ENCODE measurements around the gene LHX2.

LHX2 gene

DNA sequence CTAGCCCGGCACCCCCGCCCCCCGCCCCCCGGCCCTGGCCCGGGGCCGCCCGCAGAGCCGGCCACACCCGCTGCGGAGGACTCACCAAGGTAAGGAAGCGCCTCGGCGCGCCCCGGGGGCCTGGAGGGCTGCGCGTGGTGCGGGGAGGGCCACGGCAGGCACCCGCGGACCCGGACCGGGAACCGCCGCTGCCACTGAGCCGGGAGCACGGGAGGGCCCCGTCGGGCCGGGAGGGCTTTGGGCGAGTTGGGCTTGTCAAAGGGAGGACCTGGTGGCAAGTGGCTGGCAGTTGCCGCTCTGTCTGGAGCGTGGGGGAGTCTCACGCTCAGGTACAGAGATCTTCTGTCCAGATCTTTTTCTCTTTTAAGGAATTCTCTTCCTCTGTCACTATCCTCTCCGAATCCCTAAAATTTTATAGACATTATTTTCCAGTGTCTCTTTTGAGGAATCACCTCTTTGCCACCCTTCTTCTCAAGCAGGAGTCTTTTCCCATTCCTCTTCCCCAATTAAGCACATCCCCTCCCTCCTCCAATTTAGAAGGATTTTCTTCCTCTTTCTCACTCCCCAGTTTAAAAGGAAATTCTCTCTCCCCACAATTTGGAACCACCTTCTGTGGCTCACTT, 11.3 kb upstream of the LHX2 start:
- no peak for DNase-seq

DNA sequence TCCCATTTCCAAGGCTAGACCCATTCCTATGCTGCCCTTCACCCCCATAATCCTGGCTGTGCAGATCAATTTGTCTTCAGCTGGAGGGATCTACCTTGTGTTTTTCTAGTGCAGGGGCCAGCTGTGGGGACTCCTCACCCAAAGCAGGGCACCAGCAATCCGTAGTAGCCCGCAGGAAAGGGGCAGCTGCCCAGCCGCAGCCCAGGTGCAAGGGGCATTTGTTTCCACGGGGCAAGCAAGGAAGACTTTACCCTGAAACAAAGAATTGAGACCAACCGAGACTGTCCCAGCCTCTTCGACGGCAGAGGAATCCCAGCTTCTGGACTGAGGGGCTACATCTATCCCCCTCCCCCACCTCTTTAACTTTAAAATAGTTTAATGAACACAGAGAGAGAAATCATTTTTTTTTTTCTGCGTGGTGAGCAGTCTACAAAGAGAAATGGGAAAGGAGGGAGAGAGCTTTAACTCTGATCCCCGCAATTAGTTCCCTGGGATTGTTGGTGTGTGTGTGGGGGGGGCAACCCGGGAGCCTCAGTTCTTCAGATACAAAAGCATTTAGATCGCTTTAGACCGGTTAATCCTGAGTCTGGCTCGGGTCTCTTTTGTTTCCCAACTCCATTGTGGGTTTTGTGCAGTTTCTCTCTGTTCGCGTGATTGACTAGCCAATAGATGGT, 10.6 kb upstream of the LHX2 start:
- no peak for DNase-seq

DNA sequence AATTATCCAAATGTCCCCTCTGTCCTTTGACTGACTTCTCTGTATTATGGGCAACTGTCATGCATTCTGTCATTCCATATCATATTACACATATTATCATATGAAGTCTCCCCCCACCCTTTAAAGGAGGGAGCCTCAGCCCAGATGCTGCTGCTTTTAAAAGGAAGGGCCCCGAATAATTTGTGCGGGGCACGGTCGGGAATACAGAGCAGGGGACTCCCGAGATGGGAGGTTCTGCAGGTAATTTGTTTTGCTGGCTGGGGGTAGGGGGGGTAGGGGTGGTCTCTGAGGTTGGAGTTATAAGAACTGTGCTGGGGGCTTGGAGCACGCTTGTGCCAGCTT, 10.1 kb upstream of the LHX2 start:
- no peak for DNase-seq

DNA sequence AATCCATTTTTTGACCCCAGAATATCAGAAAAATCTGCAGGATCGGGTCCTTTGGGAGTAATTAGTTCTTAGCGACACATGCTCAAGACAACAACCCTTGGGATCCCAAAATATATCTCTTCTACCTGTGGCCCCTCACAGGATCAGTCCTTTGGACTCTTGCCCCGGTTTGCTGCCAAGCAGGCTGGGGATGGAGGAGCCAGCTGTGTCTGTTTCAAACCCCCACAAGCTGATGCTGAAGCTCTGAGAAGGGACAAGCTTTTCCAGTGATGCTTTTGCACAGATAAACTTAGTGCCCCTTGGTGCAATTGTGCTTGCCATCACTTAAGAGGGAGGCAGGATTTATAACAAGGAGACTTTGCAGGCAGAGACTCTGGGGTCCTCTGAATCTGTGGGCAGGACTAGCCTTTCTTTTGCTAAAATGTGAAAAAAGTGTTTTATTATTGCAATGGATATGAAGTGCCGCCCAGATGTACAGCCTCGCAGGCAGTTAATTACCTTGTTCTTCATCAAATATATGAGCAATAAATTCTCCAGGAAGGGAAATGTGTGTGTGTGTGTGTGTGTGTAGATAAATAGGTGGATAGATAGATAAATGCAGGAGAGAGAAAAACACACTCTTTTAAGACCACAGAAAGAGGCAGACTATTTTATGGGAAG, 9.6 kb upstream of the LHX2 start:
- no peak for DNase-seq

DNA sequence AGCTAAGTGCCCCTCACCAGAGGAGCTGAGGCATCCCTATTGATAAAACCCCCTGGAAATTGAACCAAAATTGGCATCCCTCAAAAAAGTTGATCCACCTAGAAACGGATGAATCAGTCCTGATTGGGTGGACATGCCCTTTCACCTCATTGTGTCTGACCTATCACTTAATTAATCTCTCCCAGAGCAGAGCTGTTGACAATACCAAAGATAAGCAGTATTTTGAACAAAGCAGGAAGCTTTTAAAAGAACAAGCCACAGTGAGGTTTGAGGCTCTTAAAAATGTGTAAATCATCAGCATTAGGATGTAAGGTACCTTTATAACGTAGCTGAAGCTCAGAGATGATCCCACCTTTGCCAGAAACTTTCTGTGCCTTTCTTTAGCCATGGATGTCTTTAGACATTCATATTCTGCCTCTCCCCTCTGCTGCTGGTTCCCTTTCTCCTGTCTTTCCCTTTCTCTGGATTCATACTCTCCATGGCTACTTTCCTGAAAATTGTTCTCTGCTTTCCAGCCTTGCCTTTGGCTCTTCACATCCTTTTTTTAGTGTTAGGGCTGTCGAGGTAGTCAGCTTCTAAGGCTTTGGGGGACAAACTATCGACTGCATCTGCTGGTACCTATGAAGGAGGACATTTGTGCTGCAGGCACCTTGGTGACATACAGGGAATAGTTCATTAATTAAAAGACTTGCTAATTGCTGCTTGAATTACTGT, 7.8 kb upstream of the LHX2 start:
- no peak for DNase-seq

DNA sequence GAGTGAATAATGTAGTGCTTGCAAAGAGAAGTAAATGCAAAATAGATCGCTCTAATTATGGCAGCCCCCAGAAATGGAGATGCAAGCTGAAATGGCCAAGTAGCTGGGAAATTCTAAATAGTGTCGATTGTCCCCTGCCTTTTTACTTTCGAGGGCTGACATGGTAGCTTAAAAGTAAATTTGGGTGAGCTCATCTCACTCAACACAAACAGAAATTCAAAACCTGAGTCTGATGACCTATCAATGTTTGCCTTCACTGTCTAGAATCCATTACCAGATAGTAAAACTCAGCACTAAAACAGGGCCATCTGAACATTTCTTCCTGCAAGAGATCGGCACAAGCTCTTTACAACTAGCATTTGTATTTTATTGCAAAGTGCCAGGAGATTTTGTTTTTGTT, 7.0 kb upstream of the LHX2 start:
- no peak for DNase-seq

DNA sequence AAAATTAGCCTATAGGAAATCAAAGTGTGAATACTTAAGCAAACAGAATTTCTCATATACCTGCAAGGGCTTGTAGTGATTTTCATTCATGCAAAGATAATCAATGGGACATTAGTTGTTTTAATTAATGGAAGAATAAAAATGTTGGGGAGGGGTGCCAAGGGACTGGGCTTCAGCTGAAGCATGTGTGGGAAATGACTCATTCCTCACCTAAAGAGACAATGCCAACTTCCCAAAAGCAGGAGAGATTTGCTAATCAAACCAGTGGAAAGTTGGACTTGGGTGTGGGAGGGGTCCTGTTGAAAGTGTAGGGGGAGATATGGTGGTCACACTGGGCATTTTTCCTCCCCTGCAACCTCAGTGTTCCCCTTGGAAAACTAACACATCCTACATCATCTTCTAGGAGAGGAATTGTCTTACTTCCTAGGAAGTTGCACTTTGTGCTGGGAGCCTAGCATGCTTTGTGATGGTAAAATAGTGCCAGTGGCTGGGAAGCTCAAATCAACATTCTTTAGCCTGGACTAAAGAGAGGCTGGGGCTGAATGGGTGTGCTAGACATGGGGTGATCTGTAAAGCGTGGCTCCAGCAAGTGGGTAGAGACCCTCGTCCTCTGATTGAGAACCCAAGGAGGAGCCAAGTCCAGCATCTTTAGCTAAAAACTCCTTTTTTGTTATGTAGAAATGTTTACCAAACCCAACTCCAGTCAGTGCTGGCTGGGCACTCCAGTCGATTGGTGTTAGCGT, 6.4 kb upstream of the LHX2 start:
- no peak for DNase-seq

DNA sequence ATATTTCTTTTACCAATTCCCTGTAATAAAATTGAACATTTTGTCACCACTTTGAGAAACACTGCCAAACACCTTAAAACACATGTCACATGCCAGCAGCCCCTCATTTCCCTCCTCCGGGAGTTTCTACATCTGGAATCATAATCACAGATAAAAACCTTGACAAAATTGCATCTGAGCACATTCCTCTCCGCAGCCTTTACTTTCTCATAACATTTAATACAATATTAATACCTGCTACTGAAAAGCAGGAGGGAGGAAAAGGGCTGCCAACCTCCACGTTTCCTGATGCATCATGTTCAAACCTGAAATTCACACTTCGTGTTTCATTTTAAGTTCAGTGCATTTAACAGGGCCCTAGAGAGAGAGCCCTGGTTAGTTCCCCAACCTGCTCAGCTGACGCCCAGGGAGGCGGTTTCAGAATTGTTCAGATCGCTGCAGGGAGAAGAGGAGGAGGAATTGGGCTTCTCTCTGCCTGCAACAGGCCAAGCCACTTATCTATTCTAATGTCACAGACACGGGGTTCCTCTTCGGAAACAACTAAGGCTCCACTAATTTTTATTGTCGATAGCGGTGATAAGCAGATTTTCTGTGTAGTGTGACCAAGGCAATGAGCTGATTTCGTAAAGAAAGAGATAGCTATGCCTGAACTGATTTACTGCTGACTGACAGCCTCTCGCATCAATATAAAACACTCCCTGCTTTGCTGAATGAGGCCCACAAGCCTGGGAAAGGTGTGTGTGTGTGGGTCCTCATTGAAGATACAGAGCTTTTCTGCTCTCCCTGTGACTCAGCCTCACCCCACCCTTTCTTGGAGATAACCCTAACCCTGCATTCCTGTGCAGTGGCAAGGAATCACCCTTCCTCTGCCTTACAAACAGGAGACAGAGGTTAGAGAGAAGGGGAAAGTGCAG, 4.9 kb upstream of the LHX2 start:
- DNase-seq, result no peak

DNA sequence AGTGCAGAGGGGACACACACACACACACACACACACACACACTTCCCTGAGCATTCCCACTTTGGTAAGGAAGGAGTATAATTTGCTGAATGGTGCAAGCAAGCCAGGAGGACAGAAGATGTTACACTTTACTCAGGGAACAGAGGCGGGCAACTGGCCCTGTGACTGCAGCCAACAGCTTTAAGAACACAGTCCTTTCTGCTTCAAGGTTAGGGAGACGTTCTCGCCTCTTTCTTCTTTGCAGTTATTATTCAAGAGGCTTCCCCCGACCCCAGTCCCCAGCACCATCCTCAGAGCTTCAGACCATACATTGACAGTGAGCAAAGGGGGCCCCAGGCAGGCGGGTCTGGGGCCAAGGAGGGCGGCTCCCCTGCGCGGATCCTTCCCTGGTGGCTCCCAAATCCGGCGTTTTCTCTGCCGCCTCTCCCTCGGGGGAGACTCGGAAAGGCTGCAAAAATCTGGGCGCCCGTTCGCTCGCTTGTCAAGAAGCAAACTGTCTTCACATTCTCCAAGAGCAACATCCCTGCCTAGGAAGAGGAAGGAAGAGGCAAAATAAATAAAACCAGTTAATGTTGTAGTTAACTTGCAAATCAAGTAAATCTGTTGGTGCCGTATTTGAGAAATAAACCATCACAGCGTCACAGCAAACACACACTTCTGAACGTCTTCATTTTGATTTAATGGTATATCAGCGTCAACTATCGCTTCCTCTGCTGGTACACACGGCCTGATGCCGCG, 3.8 kb upstream of the LHX2 start:
- DNase-seq, result no peak

DNA sequence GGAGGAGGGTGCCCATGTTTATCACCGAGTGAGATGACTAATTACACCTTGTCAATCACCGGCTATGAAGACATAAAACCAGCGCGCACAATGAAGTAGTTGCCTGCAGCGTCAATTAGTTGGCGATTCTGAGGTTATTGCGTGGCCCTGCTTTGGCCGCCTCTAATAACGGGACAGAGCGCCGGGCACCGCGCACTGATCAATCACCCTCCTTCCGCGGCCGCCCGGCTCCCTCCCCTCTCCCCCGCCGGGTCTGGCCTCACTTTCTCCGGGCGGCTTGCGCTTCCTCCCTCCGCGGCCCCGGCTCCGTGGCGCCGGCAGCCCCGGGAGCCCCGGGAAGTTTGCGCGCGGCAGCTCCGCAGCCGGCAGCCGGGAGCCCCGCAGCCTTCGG, 3.3 kb upstream of the LHX2 start:
- no peak for DNase-seq

DNA sequence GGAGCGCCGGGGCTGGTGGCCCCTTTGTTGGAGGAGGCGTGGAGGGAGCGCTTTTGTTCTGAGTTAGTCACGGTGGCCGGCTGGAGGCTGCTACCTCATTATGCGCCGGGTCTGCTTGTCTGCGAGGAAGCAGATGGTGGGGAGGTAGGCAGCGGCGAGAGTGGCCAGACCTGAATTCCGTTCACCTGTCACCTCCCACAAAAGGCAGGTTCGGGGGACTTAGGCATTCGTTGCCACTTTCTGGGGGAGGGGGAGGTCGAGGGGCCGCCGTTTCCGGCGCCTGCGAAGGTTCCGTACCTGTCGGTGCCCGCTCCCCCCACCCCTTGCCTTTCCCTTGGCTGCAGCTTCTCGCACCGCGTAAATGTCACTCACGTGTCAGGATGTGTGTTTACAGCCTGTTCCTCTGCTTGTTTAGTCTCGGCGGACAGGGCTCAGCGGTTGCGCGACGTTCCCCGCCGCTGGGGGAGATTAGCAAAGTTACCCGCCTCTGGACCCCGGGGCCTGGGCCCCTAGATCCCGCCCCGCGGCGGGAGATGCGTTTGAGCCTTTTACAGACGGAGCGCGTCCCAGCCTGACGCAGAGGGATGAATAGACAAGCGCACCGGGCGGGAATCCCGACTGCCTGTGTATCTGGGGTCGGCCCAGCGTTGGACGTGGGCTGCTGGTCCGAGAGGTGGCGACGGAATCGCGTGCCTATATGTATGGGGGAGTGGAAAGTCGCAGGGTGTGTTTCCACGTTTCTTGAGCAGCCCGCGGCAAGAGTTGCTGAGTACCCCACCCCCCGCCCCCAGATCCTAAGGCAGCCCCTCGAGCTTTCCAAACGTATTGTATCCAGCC, 2.7 kb upstream of the LHX2 start:
- no peak for DNase-seq

DNA sequence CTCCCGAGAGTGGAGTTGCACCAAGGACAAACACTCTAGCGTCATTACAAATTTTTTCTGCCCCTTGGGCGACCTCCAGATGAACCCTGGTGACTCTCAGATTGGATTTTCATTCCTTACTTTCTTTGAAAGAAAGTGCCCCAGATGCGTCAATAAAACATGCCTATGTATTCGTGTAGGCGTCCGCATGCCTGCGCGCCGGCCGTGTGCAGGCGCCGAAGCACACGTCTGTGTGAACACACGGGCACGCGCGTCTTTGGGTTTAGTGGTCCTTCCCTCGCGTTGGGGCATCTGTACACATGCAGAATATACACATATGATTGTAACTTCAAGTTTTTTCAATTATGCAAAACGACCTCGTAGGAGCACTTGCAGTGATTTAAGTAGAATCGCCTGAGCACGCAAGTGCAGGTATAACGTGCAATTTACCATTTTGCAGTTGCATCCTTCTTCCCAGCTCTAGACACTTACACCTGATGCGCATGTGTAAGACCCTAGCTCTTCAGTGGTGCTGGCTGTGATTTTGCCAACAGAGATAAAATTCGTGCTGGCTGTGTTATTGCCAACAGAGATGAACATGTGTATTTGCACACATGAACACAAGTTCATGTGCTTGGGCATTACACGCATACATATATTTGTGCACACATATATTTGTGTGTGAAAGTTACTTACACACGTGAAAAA, 1.9 kb upstream of the LHX2 start:
- DNase-seq, result no peak

DNA sequence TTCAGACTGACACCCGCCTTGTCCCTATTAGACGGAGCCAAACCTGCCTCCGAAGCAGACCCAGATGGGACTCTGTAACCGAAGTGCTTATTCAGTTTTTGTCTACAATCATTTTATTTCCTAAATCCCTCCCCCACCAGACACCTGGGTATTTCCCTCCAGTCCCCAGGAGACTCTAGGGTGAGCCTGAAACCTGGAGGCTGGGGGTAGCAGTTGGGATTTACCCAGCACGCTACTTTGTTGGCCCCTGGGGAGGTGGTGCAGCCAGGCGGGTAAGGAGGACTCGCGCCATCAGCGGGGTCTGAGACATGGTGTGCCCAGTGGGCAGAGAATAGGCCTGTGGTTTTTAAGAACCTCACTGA, 1.3 kb upstream of the LHX2 start:
- DNase-seq, result no peak

DNA sequence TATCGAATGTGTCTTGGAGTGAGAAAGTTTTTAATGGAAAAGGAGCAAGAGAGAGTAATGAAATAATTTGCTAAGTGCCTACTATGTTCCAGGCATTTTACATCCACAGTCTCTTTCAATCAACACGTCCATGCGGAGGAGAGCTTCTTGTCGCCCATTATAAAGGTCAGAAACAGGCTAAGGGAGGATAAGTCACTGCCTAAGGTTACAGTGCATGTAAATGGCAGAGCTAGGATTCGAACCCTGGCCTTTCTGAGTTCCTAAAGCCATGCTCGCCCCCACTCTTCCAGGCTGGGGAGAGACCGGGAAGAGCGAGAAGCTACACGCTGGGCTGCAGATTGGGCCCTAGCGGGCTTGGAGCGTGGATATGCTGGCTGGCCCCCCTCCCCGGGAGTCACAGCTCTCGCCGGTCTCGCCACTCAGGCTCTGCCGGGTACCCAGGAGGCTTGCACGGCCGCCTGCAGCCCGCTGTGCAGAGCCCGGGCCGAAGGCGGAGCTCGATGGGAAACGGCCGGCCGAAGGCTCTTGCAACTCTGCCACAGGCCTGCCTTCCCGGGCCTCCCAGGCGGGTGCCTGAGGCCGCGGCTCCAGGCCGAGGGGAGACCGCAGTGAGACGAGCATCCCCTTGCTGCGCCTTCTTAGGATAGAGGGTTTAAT, 775 bp upstream of the LHX2 start:
- DNase-seq, result no peak

DNA sequence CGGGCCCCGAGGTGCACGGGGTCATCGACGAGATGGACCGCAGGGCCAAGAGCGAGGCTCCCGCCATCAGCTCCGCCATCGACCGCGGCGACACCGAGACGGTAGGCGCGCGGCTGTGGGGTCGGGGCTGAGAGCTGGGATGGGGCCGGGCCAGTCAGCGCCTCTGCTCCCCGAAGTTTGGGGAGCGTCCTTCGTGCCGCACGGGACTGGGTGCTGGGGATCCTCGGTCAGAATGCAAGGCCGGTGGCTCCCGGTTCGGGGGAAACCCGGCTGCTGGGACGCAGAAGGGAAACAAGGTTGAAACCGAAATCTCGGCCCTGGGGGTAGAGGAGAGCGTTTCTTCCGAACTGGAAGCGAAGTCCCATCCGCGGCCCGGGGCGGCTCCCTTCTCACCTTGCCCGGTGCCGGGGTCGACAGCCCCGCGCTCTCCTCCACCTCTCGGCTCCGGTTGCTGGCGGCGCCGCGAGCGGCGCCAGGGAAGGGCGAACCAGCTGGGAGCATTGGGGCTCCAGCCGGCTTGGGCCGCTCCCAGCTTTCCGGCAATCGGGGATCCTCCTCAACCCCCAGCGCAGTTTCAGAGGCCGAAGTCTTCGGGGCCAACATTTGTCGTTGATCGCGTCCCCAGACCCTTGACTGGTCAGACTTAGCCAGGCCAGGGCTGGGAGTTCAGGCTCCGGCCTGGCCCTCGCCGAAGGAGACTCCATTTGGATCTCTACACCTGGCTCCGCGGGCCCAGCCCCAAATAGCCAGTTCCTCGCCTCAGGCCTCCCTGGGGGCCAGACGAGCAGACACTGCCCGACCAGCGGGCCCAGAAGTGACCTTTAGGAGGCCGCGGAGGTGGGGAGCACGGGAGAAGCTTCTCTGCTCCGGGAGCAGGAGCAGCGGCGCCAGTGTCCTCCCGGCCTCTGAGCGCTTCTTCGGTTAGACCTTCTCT, 1.1 kb downstream of the LHX2 start:
- DNase-seq, result no peak

DNA sequence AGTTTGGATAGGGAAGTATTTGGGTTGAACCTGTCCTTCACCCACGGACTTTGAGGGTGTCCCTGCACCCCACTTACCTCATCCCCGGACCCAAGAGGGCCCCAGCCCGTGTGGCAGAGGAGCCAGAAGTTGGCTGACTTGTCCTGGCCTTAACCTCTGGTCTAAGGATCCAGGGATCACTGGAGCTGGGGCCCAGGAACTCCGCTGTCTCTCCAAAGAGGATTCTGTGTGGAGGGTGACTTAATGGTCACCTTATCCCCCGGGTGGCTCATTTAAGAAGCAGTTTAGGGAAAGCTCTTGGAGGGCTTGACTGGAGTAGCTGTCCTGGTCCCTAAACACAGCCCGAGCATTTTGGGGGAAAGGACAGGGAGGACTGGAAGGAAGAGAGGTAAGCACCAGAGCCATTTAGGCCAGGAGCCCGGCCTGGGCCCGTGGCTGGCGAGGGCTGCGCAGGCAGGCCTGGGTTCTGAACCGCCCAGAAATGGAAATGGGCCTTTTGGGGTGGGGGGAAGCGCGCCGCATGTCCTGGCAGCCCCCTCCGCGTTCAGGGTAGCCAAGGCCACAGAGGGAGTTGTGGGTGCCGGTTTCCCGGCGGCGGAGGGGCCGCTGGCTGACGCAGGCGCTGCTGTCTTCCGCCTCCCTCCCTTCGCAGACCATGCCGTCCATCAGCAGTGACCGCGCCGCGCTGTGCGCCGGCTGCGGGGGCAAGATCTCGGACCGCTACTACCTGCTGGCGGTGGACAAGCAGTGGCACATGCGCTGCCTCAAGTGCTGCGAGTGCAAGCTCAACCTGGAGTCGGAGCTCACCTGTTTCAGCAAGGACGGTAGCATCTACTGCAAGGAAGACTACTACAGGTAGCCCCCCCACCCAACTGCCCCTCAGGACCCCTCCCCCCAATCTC, 2.0 kb downstream of the LHX2 start:
- no peak for DNase-seq

All from CD4-positive, alpha-beta T cell treated with Interleukin-4 for 1 hour (primary cell).